ENCODE measurements around the gene PEDS1.

GRCh38 chr20:50138120-50138478 lies 15.4 kb downstream of the PEDS1 start:
- TF ChIP-seq, protein P1, sequence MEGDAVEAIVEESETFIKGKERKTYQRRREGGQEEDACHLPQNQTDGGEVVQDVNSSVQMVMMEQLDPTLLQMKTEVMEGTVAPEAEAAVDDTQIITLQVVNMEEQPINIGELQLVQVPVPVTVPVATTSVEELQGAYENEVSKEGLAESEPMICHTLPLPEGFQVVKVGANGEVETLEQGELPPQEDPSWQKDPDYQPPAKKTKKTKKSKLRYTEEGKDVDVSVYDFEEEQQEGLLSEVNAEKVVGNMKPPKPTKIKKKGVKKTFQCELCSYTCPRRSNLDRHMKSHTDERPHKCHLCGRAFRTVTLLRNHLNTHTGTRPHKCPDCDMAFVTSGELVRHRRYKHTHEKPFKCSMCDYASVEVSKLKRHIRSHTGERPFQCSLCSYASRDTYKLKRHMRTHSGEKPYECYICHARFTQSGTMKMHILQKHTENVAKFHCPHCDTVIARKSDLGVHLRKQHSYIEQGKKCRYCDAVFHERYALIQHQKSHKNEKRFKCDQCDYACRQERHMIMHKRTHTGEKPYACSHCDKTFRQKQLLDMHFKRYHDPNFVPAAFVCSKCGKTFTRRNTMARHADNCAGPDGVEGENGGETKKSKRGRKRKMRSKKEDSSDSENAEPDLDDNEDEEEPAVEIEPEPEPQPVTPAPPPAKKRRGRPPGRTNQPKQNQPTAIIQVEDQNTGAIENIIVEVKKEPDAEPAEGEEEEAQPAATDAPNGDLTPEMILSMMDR (IDR thresholded peaks at IDR 0.05): no peak
- TF ChIP-seq POLR2A (IDR thresholded peaks at IDR 0.05) (no peak), EP300 (IDR thresholded peaks at IDR 0.05) (no peak)

Measured in ovary (tissue), 3 donors.